AG04450 (cell line): Measurements from ENCODE around the gene CFLAR. TPM values are rescaled to one million over a fixed set of nuclear protein-coding genes. Genes with fewer than 3 reads are reported as not detected.

Experiments
- CTCF ChIA-PET: fragments of 300-600, 350-600 bp; formaldehyde crosslinking; extraction: SDS; loops from one replicate; lab custom pipeline; 2022; ENCODE audit warnings: antibody characterized with exemption, inconsistent platforms; lab: Charles Lee
- POLR2A ChIA-PET: fragments of 350-600 bp; formaldehyde crosslinking; extraction: SDS; loops from one replicate; lab custom pipeline; 2021; ENCODE audit warnings: antibody characterized with exemption, inconsistent platforms; lab: Yijun Ruan, JAX
- DNase-seq: peaks from one replicate; pipeline ENCODE4 v3.0.0-alpha.2; 2011; ENCODE audit warnings: low read depth, low spot score
- H3K27ac ChIP-seq: one replicate; pipeline ENCODE4 v1.5.1; 2012; ENCODE audit warnings: low read depth, low read length, control low read depth
- H3K27me3 ChIP-seq: one replicate; pipeline ENCODE4 v1.6.0; 2012; ENCODE audit warnings: low read length; ENCODE audit not compliant: control insufficient read depth, insufficient read depth
- H3K4me3 ChIP-seq: 2 replicates; pipeline ENCODE4 v1.5.1; 2011; ENCODE audit warnings: mild to moderate bottlenecking, low read depth, low read length, control low read depth
- H3K9me3 ChIP-seq: 2 replicates; pipeline ENCODE4 v1.5.1; 2012; ENCODE audit warnings: low read length; ENCODE audit not compliant: control insufficient read depth, insufficient read depth
- polyA plus RNA-seq: library from polyadenylated mRNA; depleted of rRNA; stranded (reverse); fragments of >200 nt; gene quantifications from 2 replicates; pipeline ENCODE4 v1.2.3, GENCODE V29; 2011
- TF ChIP-seq, protein P1 (sequence below): IDR thresholded peaks from 2 replicates; pipeline ENCODE4 v1.5.1; 2011; ENCODE audit warnings: low read depth, low read length, control low read depth, inconsistent platforms

Gene CFLAR
- polyA plus RNA-seq, 1 experiment, result 36.3 TPM

DNA sequence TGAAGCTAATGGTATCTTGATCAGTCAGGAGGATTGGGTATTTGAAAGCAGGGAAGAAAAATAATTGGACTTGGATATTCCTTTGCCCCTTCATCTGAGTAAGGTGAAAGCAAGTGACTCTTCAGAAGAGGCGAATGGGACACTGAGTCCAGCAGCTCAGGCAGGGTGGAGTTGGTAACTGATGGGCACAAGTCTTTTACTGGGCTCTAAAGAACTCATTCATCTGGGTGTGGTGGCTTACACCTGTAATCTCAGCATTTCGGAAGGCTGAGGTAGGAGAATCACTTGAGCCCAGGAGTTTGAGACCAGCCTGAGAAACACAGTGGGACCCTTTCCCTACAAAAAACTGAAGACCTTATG, 11.2 kb downstream of the CFLAR start:
- H3K4me3 ChIP-seq, result no peak overlapping the region
- H3K9me3 ChIP-seq, result no peaks in the 10 kb centered on the region
- H3K27ac ChIP-seq, result peak overlapping the region; percentile 77
- no peak for DNase-seq
- CTCF ChIA-PET, result interaction anchor here (1.0 kb wide), 1 partner anchor 23 kb away, joined by 3 read pairs; no protein-coding TSS in a partner anchor
- POLR2A ChIA-PET, result no interaction called here
- TF ChIP-seq, protein P1, sequence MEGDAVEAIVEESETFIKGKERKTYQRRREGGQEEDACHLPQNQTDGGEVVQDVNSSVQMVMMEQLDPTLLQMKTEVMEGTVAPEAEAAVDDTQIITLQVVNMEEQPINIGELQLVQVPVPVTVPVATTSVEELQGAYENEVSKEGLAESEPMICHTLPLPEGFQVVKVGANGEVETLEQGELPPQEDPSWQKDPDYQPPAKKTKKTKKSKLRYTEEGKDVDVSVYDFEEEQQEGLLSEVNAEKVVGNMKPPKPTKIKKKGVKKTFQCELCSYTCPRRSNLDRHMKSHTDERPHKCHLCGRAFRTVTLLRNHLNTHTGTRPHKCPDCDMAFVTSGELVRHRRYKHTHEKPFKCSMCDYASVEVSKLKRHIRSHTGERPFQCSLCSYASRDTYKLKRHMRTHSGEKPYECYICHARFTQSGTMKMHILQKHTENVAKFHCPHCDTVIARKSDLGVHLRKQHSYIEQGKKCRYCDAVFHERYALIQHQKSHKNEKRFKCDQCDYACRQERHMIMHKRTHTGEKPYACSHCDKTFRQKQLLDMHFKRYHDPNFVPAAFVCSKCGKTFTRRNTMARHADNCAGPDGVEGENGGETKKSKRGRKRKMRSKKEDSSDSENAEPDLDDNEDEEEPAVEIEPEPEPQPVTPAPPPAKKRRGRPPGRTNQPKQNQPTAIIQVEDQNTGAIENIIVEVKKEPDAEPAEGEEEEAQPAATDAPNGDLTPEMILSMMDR, result no peak
- H3K27me3 ChIP-seq, result no peaks in the 10 kb centered on the region

DNA sequence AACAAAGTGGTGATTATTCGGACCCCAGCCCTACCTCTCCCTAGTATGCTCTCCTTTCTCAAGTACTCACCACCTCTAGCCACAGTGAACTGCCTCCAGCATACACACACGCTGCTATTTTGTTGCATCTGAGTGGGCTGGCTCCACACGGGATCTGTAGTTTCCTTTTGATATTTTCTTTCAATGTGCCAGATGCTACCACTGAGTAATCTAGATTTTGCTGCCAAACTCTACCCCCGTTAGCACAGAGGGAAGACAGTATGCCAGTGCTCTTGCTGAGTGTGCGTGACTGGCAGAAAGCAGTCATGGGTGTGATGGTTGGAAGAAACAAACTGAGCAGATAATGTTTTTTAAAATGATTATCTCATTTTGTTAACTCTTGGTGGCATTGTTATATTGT, 11.6 kb downstream of the CFLAR start:
- DNase-seq, result peak; percentile 18
- TF ChIP-seq, protein P1, result no peak
- POLR2A ChIA-PET, result no interaction called here
- no peaks in the 10 kb centered on the region for H3K9me3 ChIP-seq
- no peaks in the 10 kb centered on the region for H3K27me3 ChIP-seq
- CTCF ChIA-PET, result interaction anchor here (1.0 kb wide), 1 partner anchor 23 kb away, joined by 3 read pairs; no protein-coding TSS in a partner anchor
- no peak overlapping the region for H3K4me3 ChIP-seq
- H3K27ac ChIP-seq, result peak overlapping the region; percentile 77

DNA sequence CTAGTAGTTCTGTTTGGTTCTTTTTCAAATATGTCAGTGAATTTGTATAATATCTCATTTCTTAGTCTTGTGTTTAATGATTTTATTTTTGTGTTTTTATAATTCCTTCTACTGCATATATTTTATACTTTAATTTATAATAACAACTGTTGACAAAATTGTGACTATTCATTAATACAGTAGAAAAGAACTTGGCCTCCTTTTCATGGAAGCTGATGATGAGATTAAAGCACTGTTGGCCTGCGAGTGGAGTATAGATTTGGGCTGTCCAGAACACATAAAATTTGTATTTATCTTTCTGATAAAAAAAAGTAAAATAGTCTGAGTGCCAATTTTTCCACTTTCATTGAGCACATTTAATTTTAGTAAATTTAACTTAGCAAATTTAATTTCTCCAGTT, 12.1 kb downstream of the CFLAR start:
- no peak overlapping the region for H3K4me3 ChIP-seq

DNA sequence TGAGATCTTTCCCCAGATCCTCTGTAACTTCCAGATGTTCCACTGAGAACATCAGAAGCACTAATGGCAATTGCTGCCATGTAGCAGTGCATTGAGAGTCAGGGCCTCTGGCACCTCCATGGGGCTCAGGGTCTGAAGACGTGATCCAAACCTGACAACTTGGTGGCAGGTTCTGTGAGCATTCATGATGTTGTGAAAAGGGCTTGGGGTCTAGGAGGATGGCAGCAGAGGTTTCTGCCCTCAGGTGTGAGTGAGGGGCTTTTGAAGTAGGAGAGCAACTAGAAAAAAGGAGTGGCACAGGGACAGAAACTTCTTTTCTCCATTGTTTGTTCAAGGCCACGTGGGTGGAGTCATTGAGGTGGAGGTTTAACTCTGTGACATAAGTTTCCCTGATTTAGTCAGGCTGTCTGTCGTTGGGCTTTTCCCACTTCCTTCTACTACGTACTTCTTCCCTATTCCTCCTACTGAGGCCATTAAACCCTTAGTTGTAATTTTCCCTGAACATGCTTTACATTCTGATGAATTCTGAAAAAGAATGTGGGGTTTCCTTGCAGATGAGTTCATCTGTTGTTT, 13.1 kb downstream of the CFLAR start:
- Histone ChIP-seq H3K27me3 (no peaks in the 10 kb centered on the region), H3K27ac (peak overlapping the region; percentile 95), H3K4me3 (no peak overlapping the region), H3K9me3 (no peaks in the 10 kb centered on the region)
- TF ChIP-seq, protein P1, result no peak
- peak; percentile 30 for DNase-seq
- CTCF ChIA-PET, result interaction anchor here (0.7 kb wide), 1 partner anchor 11 kb away, joined by 5 read pairs; no protein-coding TSS in a partner anchor
- POLR2A ChIA-PET, result interaction anchor here (0.6 to 1.5 kb wide), 3 partner anchors 12 to 240 kb away, joined by 3 to 17 read pairs (median 3); partner anchors contain the start of genes CFLAR, NIF3L1 and PPIL3

More for the DNA sequence above, 12.1 kb downstream of the CFLAR start:
- CTCF ChIA-PET, result interaction anchor here (0.6 kb wide), 1 partner anchor 194 kb away, joined by 4 read pairs; no protein-coding TSS in a partner anchor
- POLR2A ChIA-PET, result no interaction called here
- Histone ChIP-seq H3K9me3 (no peaks in the 10 kb centered on the region), H3K27me3 (no peaks in the 10 kb centered on the region), H3K27ac (no peak overlapping the region)
- no peak for DNase-seq
- TF ChIP-seq, protein P1, result no peak

DNA sequence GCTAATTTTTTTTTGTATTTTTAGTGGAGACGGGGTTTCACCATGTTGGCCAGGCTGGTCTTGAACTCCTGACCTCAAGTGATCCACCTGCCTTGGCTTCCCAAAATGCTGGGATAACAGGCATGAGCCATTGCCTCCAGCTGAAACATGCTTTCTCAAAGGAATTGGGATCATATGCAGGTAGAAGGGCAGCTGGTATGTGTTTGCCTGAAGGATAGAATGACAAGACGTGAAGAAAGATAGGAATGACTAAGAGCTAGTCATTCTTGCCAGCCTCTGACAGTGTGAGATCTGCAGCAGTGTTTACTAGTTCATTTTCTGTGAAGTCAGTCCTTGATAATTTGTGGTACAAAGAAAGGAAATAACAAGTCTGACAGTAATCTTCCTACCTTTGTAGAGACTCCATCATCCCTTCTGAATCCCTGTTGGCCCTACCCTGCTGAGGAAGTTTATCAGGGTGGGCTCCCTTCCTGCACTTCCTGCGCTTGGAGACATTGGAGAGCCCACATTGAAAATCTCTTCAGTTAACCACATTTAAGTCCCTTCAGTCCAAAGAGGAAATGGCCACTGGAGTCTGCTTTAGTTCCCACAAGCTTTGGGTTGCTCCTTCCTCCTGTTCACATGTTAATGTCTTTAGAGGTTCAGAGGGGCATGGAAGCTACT, 14.7 kb downstream of the CFLAR start:
- Histone ChIP-seq H3K27me3 (no peaks in the 10 kb centered on the region), H3K9me3 (no peaks in the 10 kb centered on the region), H3K27ac (peak overlapping the region; percentile 95), H3K4me3 (no peak overlapping the region)
- peak; percentile 48 for DNase-seq
- TF ChIP-seq, protein P1, result no peak
- POLR2A ChIA-PET, result interaction anchor here (0.9 to 1.5 kb wide), 3 partner anchors 14 to 242 kb away, joined by 3 to 17 read pairs (median 4); partner anchors contain the start of genes CFLAR, NIF3L1 and PPIL3
- CTCF ChIA-PET, result interaction anchor here (0.8 kb wide), 1 partner anchor 28 kb away, joined by 3 read pairs; no protein-coding TSS in a partner anchor
